Esophagus squamous epithelium (tissue), 5 donors: Measurements from ENCODE around the gene POLR1G. TPM values are rescaled to one million over a fixed set of nuclear protein-coding genes. Genes with fewer than 3 reads are reported as not detected.

Experiments
- DNase-seq: peaks from one replicate; lab custom pipeline; 2025; lab: John Stamatoyannopoulos, UW
- H3K27ac ChIP-seq, 4 donors: fragments of 200-600 bp; sonication (generic); one replicate each; pipeline ENCODE4 v1.5.1; 2016 to 2019; ENCODE audit warnings: mild to moderate bottlenecking in 1 of 4
- H3K27me3 ChIP-seq, 4 donors: fragments of 200-600 bp; sonication (generic); 1 replicate in 3 of 4; 2 replicates in 1 of 4; pipeline versions ENCODE4 v1.5.1 to v1.6.0; 2017 to 2021; ENCODE audit warnings: antibody characterized with exemption in 1 of 4
- H3K36me3 ChIP-seq, 3 donors: fragments of 200-600 bp; sonication (generic); one replicate each; pipeline ENCODE4 v1.5.1; 2016 to 2019
- H3K4me1 ChIP-seq, 3 donors: fragments of 200-600 bp; sonication (generic); one replicate each; pipeline ENCODE4 v1.5.1; 2017 to 2019
- H3K4me3 ChIP-seq, 4 donors: fragments of 200-600 bp; sonication (generic); 1 replicate in 3 of 4; 2 replicates in 1 of 4; pipeline ENCODE4 v1.5.1; 2016 to 2019; ENCODE audit warnings: mild to moderate bottlenecking in 2 of 4, moderate library complexity in 1 of 4
- H3K9me3 ChIP-seq, 3 donors: fragments of 200-600 bp; sonication (generic); one replicate each; pipeline ENCODE4 v1.5.1; 2016 to 2019
- POLR2A ChIP-seq, 4 donors: fragments of 450-650 bp; IDR thresholded peaks; one replicate each; pipeline ENCODE4 v1.6.1; 2017; ENCODE audit warnings: antibody characterized with exemption in 4 of 4, mild to moderate bottlenecking in 4 of 4, moderate library complexity in 3 of 4
- WGBS, 2 donors: methylation state at CpG; one replicate each; pipeline ENCODE4 v1.1.5; 2018; 5-methylcytosine and 5-hydroxymethylcytosine counted together
- intact Hi-C: fragments of 100-400 bp; cut with DNase I; formaldehyde crosslinking; loops from one replicate; pipeline ENCODE4 v1.15.0; 2022
- total RNA-seq, 4 donors: library from RNA; depleted of rRNA; stranded (reverse); fragments of >200 nt; gene quantifications; one replicate each; pipeline ENCODE4 v1.1.0, GENCODE V29; 2016
- TF ChIP-seq, protein P1 (sequence below), 6 experiments: fragments of 450-650 bp in 4 of 6; fragments of 200-600 bp in 2 of 6; sonication (generic) in 2 of 6; IDR thresholded peaks; one replicate each; pipeline ENCODE4 v1.5.1; 2016 to 2019; ENCODE audit warnings: antibody characterized with exemption in 6 of 6, mild to moderate bottlenecking in 4 of 6, moderate library complexity in 4 of 6
- donor health status: DM: yes; HTN: yes; CAD: no.

The POLR1G gene
- total RNA-seq, 4 donors from 2014 or later: 7.3 to 12.4 (median 9.8) TPM

DNA sequence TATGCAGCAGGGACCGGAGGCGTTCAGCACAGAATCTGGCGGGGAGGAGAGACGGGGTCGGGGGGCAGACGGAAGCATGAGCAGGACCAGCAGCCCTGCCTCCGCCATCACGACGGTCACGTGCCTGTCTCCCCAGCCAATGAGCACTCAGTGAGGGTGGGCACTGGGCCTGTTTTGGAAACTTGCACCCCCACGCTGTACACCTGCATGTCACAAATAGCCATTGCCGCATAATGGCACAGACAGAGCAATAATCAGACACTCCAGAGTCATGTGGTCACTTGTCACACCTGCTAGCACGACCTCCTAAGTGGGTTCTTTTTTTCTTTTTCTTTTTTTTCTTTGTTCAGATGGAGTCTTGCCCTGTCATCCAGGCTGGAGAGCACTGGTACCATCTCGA, 44.8 kb upstream of the POLR1G start:
- TF ChIP-seq, protein P1, sequence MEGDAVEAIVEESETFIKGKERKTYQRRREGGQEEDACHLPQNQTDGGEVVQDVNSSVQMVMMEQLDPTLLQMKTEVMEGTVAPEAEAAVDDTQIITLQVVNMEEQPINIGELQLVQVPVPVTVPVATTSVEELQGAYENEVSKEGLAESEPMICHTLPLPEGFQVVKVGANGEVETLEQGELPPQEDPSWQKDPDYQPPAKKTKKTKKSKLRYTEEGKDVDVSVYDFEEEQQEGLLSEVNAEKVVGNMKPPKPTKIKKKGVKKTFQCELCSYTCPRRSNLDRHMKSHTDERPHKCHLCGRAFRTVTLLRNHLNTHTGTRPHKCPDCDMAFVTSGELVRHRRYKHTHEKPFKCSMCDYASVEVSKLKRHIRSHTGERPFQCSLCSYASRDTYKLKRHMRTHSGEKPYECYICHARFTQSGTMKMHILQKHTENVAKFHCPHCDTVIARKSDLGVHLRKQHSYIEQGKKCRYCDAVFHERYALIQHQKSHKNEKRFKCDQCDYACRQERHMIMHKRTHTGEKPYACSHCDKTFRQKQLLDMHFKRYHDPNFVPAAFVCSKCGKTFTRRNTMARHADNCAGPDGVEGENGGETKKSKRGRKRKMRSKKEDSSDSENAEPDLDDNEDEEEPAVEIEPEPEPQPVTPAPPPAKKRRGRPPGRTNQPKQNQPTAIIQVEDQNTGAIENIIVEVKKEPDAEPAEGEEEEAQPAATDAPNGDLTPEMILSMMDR (IDR thresholded peaks at IDR 0.05): no peak
- TF ChIP-seq POLR2A (IDR thresholded peaks at IDR 0.05): no peak
- DNase-seq: no peak
- Histone ChIP-seq H3K27me3 (no peaks in the 10 kb centered on the region), H3K4me1 (no peaks in the 10 kb centered on the region), H3K27ac (no peak overlapping the region), H3K9me3 (no peaks in the 10 kb centered on the region), H3K4me3 (no peak overlapping the region), H3K36me3 (peaks cover 4 to 91% (median 14%) of the 10 kb centered on the region in 3 donors)
- intact Hi-C loops: no loop called here
- 89 to 91% methylated on average over 14 of the region's 14 CpGs for WGBS, 2 donors

DNA sequence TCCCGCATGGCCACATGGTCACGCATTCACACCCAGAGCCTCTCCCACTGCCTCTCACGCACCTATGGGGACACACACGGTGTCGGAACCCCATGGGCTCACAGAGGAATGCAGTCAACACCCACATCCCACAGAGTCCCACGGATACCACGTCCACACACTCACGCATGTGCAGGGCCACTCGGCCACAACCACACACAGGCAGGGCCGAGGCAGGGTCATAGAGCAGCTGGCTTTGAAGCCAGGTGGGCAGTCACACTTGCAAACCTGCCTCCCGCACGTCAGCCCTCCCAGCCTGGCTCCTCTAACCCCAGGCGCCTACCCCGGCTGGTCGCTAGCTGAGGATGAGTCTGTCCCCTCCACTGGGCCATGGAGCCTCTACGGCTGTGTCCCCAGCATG, 44.2 kb upstream of the POLR1G start:
- DNase-seq: no peak
- Histone ChIP-seq H3K27me3 (no peaks in the 10 kb centered on the region), H3K27ac (no peak overlapping the region), H3K36me3 (peaks cover 4 to 85% (median 14%) of the 10 kb centered on the region in 3 donors), H3K4me1 (no peaks in the 10 kb centered on the region), H3K4me3 (no peak overlapping the region), H3K9me3 (no peaks in the 10 kb centered on the region)
- TF ChIP-seq, protein P1 (IDR thresholded peaks at IDR 0.05): no peak
- no peak for TF ChIP-seq POLR2A (IDR thresholded peaks at IDR 0.05)
- intact Hi-C loops: no loop called here
- 84 to 90% methylated on average over 7 to 13 of the region's 16 CpGs for WGBS, 2 donors

DNA sequence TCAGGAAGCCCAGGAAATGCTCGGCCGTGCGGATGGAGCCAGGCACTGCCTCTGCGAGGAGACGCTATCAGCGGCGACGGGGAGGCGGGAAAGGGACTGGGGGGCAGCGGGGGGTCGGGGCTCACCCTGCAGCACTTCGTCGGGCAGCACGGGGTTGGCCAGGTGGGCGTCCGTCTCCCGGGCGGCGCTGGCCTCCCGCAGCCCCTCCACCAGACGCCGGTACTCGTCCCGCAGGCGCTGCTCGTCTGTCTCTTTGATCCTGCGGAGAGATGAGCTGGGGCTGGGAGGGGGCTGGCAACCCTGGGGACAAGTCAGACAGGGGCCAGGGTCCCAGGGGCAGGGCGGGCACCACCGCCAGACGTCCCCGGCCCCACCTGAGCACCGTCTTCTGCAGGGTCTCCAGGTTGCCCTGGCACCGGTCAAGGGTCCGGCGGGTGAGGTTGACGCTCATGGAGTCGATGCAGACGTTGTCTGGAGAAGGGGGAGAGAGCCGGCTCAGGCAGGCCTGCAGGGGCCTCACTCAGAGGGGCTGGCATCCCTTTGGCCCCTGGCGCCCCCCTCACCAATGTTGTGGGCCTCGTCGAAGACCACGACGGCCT, 42.5 kb upstream of the POLR1G start:
- Histone ChIP-seq H3K27me3 (no peaks in the 10 kb centered on the region), H3K36me3 (peaks cover 4 to 72% (median 14%) of the 10 kb centered on the region in 3 donors), H3K9me3 (no peaks in the 10 kb centered on the region), H3K4me3 (no peak overlapping the region), H3K27ac (no peak overlapping the region), H3K4me1 (peaks cover 0 to 3% (median 0%) of the 10 kb centered on the region in 3 donors)
- no peak for DNase-seq
- intact Hi-C loops: no loop called here
- 90 to 93% methylated on average over 8 to 9 of the region's 44 CpGs for WGBS, 2 donors
- TF ChIP-seq, protein P1 (IDR thresholded peaks at IDR 0.05): no peak
- TF ChIP-seq POLR2A (IDR thresholded peaks at IDR 0.05): no peak

DNA sequence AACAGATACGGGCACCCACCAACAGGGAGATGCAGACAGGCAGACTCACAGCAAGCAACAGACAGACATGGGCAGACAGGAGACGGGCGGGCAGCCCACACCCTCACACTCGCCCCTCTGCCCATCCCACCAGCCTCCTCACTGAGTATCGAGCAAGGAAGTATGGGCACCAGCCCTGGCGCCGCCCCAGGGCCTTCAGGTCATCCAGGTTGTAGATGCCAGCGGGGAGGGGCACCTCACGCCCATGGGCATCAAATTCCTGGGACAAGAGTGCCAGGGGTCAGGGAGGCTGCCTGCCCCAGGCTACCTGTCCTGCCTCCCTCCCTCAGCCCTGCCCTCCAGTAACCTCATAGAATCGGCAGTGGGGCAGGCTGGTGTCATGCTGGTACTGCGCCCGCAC, 41.7 kb upstream of the POLR1G start:
- Histone ChIP-seq H3K4me3 (no peak overlapping the region), H3K9me3 (no peaks in the 10 kb centered on the region), H3K27ac (no peak overlapping the region), H3K4me1 (peaks cover 0 to 10% (median 3%) of the 10 kb centered on the region in 3 donors), H3K27me3 (no peaks in the 10 kb centered on the region), H3K36me3 (peaks cover 4 to 65% (median 14%) of the 10 kb centered on the region in 3 donors)
- intact Hi-C loops: no loop called here
- WGBS, 2 donors: 83 to 90% methylated on average over 3 of the region's 12 CpGs
- no peak for DNase-seq
- no peak for TF ChIP-seq POLR2A (IDR thresholded peaks at IDR 0.05)
- TF ChIP-seq, protein P1 (IDR thresholded peaks at IDR 0.05): no peak

DNA sequence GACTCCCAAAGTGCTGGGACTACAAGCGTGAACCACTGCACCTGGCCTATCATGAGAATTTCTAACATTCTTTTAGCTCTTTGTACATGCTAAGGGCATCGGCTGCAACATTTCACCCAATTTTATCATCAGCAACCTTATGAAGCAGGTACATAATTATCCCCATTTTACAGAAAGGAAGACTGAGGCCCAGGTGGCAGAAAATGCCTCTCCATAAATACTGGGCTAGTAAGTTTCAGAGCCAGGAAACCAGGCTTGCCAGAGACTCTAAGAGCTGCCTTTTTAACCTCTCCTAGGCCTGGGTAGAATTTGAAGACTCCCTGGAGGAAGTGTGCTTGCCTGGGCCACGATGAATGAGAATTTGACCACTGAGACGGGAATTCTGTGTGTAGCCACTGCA, 38.3 kb upstream of the POLR1G start:
- no peak overlapping the region for H3K4me3 ChIP-seq
- intact Hi-C loops: no loop called here
- WGBS, 2 donors: 88 to 94% methylated on average over 3 to 4 of the region's 4 CpGs

More for the DNA sequence above, 38.3 kb upstream of the POLR1G start:
- DNase-seq: no peak
- Histone ChIP-seq H3K36me3 (peaks cover 0 to 32% (median 9%) of the 10 kb centered on the region in 3 donors), H3K27me3 (no peaks in the 10 kb centered on the region), H3K4me1 (peaks cover 0 to 24% (median 10%) of the 10 kb centered on the region in 3 donors), H3K27ac (no peak overlapping the region), H3K9me3 (no peaks in the 10 kb centered on the region)
- no peak for TF ChIP-seq POLR2A (IDR thresholded peaks at IDR 0.05)
- TF ChIP-seq, protein P1 (IDR thresholded peaks at IDR 0.05): no peak
